GM19468 (cell line): ENCODE results near the gene WDR72.

ENCODE experiments used
- ATAC-seq: cut with Tn5 transposase; IDR thresholded peaks from one replicate; pipeline ENCODE4 v1.9.1; 2021; ENCODE audit warnings: mild to moderate bottlenecking, moderate library complexity, moderate number of reproducible peaks; ENCODE audit not compliant: unreplicated experiment; ENCODE audit errors: extremely low read depth

Gene WDR72

DNA sequence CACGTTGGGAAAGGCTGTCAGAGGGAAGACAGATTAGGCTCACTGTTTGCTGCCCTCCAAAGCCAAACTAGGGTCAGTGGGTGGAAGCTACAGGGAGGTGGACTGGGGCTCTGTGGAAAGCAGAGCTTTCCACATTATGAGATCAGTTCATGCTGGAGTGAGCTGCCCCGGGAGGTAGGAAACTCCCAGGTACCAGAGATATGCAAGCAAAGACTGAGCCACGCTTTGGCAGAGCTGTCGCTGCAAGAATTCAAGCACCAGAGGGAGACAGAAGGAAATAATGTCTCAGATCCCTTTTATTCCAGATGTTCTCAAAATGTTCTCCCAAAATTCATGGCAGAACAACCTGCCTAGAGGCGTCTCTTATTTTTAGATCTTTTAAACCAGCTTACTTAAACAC lies 286.6 kb downstream of the WDR72 start:
- no peak for ATAC-seq

- ATAC-seq: no peak
Observed at GRCh38 chr15:53472210-53472609, 287.3 kb downstream of the WDR72 start.

- no peak for ATAC-seq
Observed at GRCh38 chr15:53470743-53471142, 288.7 kb downstream of the WDR72 start.

DNA sequence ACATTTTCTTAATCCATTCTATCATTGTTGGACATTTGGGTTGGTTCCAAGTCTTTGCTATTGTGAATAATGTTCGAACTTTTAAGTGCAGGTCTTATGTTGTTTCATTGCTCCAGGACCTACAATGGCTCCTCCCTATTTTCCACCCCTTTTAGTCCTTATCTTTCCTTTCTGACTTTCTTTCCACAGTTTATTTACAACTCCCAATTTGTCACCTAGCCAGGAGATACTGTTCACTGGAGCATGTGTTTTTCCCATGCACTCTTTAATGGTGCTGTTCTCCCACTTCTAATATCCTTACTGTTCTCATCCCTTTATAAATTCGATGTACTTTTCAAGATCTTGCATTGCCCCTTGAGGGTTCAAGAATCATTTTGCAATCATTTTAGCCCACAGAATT lies 290.0 kb downstream of the WDR72 start:
- no peak for ATAC-seq
